Left cardiac atrium (tissue), 4 donors: ENCODE data around the gene DHRS13. TPM values are rescaled to one million over a fixed set of nuclear protein-coding genes. Genes with fewer than 3 reads are reported as not detected.
"Not testable (repeated sequence)": the region's sequence is repeated elsewhere in the genome, so short reads cannot be mapped to it uniquely, and the experiment has no call there.

ENCODE experiments used
- ATAC-seq, 2 donors: fragments of 200-7000 bp; cut with Tn5 transposase; one replicate each; pipeline ENCODE4 v1.9.1; 2020; ENCODE audit warnings: mild to moderate bottlenecking in 2 of 2, moderate library complexity in 2 of 2
- DNase-seq: peaks from one replicate; pipeline ENCODE4 v3.0.0-alpha.2; 2020
- intact Hi-C, 2 donors: fragments of 100-400 bp; cut with DNase I; formaldehyde crosslinking; loops; one replicate each; pipeline versions ENCODE4 v1.14.1 to v1.15.1; 2022 to 2023
- total RNA-seq, 2 donors: library from RNA; stranded (reverse); fragmentation: NEBNext Ultra II Directional; extraction: Animal tissue kit (Norgen Biotek cat#: 25700); gene quantifications; one replicate each; pipeline ENCODE4 v1.2.1, GENCODE V29; 2021
- donor health status: DM: no; HTN: yes; CAD: no.
- donor health status: DM: no; HTN: yes; CAD: no; lungs with severe emphysema.
- donor health status: DM: yes; HTN: yes; CAD: no.
- donor health status: Dilated cardiomyopathy.

Gene DHRS13
- total RNA-seq, 2 donors from 2014 or later = 2.8 to 3.7 TPM

GRCh38 chr17:28940675-28941074, 37.8 kb upstream of the DHRS13 start:
- intact Hi-C loops = no loop called here
- ATAC-seq (peak; percentile 38 to 52), DNase-seq (peak; percentile 25)

- intact Hi-C loops = no loop called here
- no peak for ATAC-seq
- no peak for DNase-seq
These were observed 37.3 kb upstream of the DHRS13 start for GRCh38 chr17:28940142-28940541.

- peak; percentile 73 to 79 for ATAC-seq
- intact Hi-C loops = no loop called here
These were observed 35.7 kb upstream of the DHRS13 start for GRCh38 chr17:28938552-28938951.

GRCh38 chr17:28937044-28937729, 34.3 kb upstream of the DHRS13 start:
- intact Hi-C loops = no loop called here
- peak; percentile 30 to 43 for ATAC-seq
- DNase-seq = no peak

More at GRCh38 chr17:28938552-28938951, 35.7 kb upstream of the DHRS13 start:
- peak; percentile 26 for DNase-seq

GRCh38 chr17:28935744-28936460, 33.0 kb upstream of the DHRS13 start:
- ATAC-seq (no peak), DNase-seq (no peak)
- intact Hi-C loops = no loop called here

GRCh38 chr17:28934508-28934907, 31.6 kb upstream of the DHRS13 start:
- DNase-seq, intact Hi-C loops, ATAC-seq: not testable (repeated sequence)

- DNase-seq (no peak), ATAC-seq (no peak)
- intact Hi-C loops = no loop called here
These were observed 26.9 kb upstream of the DHRS13 start for GRCh38 chr17:28929787-28930186.

GRCh38 chr17:28928061-28928460, 25.2 kb upstream of the DHRS13 start:
- intact Hi-C loops = no loop called here
- ATAC-seq = no peak
- no peak for DNase-seq

GRCh38 chr17:28926786-28927185, 23.9 kb upstream of the DHRS13 start:
- ATAC-seq (no peak), DNase-seq (no peak)
- intact Hi-C loops = no loop called here

- ATAC-seq (no peak), DNase-seq (no peak)
- intact Hi-C loops = no loop called here
These were observed 23.5 kb upstream of the DHRS13 start for GRCh38 chr17:28926366-28926765.

GRCh38 chr17:28925912-28926365, 23.1 kb upstream of the DHRS13 start:
- intact Hi-C loops = no loop called here
- ATAC-seq (peak; percentile 48 to 85), DNase-seq (no peak)

- intact Hi-C loops = no loop called here
- no peak for ATAC-seq
- DNase-seq = no peak
These were observed 17.3 kb upstream of the DHRS13 start for GRCh38 chr17:28920201-28920600.

GRCh38 chr17:28918295-28918694, 15.4 kb upstream of the DHRS13 start:
- intact Hi-C loops = loop anchor here in 1 of 2 donors (5.0 kb wide), 1 partner anchor 156 kb away; no protein-coding TSS in a partner anchor
- DNase-seq (no peak), ATAC-seq (no peak)

GRCh38 chr17:28917465-28917864, 14.6 kb upstream of the DHRS13 start:
- ATAC-seq (no peak), DNase-seq (no peak)
- intact Hi-C loops = loop anchor here in 1 of 2 donors (5.0 kb wide), 1 partner anchor 155 kb away; no protein-coding TSS in a partner anchor

GRCh38 chr17:28917029-28917428, 14.2 kb upstream of the DHRS13 start:
- ATAC-seq (no peak), DNase-seq (no peak)
- intact Hi-C loops = loop anchor here in 1 of 2 donors (5.0 kb wide), 1 partner anchor 155 kb away; no protein-coding TSS in a partner anchor

GRCh38 chr17:28916302-28916934, 13.5 kb upstream of the DHRS13 start:
- intact Hi-C loops = loop anchor here in 1 of 2 donors (5.0 kb wide), 1 partner anchor 154 kb away; no protein-coding TSS in a partner anchor

GRCh38 chr17:28912938-28913333, 10.1 kb upstream of the DHRS13 start:
- intact Hi-C loops = no loop called here
- DNase-seq = no peak
- no peak for ATAC-seq

More at GRCh38 chr17:28916302-28916934, 13.5 kb upstream of the DHRS13 start:
- ATAC-seq (peak; percentile 63 to 71), DNase-seq (no peak)

GRCh38 chr17:28912281-28912937, 9.5 kb upstream of the DHRS13 start:
- ATAC-seq (no peak), DNase-seq (no peak)
- intact Hi-C loops = no loop called here

GRCh38 chr17:28911411-28912045, 8.6 kb upstream of the DHRS13 start:
- ATAC-seq (no peak), DNase-seq (no peak)
- intact Hi-C loops = no loop called here
